Suppressor macrophage treated with lipopolysaccharide for 1 hour (primary cell): ENCODE measurements around the gene FRMD4A.
A peak's percentile ranks its signal among the peaks of the same experiment; 100 is the strongest.
"Not testable (repeated sequence)": the region's sequence is repeated elsewhere in the genome, so short reads cannot be mapped to it uniquely, and the experiment has no call there.

Source experiments
- DNase-seq, 3 donors: peaks; one replicate each; pipeline ENCODE4 v3.0.0-alpha.2; 2020 to 2022

The FRMD4A gene

DNA sequence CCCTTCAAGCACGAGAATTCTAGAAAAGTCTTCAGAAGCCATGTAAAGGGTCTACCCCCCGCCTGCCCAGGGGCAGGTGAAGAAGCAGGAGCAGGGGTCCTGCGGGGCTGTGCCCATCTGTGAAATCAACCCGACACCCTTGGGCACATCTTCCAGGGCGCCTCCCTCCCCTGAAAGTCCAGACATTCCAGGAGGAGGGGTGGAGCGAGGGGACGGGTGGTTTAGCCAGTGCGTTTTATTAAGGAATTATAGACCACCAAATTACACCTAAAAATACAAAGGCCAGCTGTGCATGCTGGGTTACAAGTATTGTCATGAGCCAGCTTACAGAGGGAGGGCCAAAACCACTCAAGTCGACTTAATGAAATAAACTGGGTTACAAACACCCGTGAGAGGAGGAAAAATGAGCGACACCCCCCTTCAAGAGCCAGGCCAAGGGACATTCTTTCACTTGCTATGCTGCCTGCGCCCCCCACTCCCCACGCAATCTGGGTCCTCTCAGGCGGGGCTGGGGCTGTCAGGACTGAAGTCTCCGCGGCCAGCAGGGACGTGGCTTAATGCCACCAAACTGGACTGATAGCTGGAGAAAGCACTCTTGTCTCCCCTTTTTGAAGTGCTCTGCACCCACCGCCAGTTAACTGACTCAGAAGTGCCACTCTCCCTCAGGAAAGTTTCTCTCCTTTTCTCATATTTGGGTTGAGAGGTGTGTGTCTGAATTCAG, 360.3 kb downstream of the FRMD4A start:
- no peak for DNase-seq

DNA sequence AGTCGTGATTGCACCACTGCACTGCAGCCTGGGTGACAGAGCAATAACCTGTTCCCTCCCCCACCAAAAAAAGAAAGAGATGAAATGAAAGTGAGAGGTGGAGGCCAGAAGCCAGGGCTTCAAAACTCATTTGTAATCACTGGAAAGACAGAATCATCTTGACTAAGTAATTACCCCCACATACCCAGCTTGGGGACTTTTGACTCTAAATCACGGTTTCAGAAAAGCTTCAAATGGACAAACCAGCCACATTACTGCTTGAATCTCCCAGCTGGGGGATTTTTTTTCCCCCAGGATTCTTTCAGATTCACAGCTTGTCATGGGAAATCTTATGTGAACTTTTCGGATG, 361.0 kb downstream of the FRMD4A start:
- peak in 1 of 3 donors; percentile 22 for DNase-seq

DNA sequence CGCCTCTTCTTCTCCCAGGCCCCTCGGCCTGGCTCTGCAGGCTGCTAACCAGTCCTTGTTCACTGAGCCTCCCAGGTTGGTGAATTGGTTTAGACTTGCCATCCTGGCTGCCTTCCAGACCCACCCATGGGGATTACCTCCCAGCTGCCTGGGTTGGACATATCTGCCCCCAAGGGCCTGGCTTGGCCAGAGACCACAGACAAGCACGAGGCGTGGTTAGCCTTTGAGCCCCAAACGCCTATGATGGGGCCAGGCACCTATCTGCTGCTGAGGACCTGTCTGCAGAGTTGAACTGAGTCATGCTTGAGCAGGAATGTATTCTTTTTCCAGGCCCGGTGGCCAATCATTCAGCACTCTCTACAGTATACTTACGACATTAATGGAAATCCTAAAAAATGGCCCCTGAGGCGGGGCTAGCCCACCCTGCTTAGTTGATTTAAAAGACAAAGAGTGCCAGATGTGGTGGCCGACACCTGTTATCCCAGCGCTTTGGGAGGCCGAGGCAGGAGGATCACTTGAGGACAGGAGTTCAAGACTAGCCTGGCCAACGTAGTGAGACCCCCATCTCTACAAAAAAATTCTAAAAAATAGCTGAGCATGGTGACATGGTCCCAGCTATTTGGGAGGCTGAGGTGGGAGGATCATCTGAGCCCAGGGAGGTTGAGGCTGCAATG, 361.5 kb downstream of the FRMD4A start:
- no peak for DNase-seq

GRCh38 chr10:13961853-13962252, 368.9 kb downstream of the FRMD4A start:
- DNase-seq = no peak

- DNase-seq = peak in 2 of 3 donors; percentile 17 to 30
Observed at GRCh38 chr10:13961097-13961496, 369.6 kb downstream of the FRMD4A start.

- no peak for DNase-seq
Observed at GRCh38 chr10:13960603-13961002, 370.1 kb downstream of the FRMD4A start.

DNA sequence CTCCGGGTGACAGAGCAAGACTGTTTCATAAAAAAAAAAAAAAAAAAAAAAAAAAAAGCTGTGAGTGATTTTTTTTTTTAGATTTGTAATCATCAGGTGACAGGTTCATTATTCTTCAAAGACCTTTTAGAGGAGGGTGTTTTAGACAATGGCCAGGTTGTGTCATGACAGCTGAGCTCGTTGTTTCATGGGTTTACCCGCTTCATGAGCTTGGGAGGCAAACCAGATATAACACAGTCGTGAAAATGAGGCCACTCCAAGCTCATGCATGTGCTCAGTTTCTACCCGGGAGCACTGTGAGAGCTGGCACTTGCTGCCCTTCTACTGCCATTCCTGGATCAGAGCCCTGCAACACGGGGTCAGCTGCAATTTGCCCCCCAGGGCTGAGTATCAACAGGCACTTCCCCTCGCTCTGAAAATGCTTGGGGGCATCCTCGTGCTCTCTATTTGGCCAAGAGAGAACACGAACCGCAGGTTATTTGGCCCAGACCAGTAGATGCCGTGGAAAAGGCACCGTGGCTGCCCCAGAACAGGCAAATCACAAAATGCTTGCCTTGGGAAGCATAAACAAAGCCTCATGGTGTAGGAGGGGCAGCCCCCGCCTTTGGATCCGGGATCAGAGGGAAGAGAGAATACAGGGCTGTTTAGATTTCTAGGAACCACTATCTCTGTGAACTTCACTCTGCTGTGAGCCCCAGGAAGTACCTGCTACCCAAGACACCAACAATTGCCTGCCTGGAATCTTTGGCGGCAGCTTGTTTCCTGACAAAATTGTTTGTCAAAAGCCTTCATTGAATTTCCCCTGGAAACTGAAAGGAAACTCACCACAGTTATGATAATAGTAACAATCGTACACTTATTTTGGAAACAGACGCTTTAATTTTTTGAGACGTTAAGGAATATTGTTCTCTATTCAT, 371.0 kb downstream of the FRMD4A start:
- no peak for DNase-seq

DNA sequence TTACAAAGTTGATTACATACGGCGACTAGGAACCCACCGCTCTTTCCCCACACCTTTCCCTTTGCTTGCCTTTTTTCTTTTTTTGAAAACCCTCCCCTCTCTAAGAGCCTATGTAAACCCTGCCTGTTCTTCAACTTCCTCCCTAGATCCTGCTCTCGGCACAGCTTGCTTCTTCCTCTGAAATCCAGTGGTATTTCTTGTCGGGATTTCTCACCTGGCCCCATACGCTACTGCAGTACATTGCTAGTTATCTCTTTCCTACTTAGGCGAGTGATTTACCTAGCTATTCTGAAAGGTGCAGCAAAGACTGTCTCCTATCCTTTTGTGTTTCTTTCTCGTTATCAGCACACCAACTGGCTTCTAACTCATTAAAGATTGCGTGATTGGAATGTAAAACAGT, 372.9 kb downstream of the FRMD4A start:
- no peak for DNase-seq

DNA sequence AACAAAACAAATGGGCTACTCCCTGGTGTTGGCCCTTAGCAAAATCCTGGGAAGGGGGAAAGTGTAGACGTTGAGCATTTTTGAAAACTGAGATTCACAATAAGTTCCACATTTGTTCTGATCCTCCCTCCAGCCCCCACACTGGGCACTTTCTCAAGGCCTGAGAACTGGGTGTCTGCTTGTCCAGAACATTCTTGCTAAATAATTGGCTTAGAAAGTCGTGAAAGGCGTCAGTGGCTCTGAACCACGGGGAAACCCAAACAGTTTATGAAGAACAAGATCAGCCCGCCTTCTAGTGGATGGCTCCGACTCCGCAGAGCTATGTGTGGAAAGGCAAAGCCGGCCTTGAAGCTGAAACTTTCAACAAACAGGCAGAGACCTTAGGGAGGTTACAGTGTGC, 373.9 kb downstream of the FRMD4A start:
- DNase-seq = no peak

DNA sequence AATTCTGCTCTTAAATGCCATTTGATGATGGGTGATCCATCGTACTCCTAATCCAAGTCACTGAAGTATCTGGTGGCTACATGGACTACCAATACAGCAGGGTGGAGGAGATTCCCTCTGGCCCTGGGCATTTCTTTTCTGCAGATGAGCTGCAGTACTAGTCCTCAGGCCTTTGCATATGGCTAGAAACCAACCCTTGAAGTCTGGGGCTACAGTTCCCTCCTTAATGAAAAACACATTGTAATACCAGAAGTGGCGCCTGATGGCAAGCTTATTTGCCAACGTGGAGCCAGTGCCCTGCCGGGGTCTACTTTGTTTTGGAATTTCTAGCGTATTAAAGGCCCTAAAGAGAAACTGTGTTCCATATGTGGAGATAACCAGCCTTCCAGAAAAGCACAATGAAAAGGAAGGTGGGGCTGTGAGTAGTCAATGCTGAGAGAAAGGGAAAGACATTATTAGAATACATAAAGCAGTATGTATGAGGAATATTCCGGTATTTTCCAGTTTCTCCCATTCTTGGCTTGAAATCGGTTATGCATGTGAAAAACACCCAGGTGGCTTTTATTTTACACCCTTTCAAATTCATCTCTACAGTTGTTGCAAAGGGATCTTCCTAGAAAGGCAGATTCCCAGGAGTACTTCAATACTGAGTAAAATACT, 375.2 kb downstream of the FRMD4A start:
- DNase-seq = no peak

GRCh38 chr10:13954195-13954594, 376.5 kb downstream of the FRMD4A start:
- not testable (repeated sequence) for DNase-seq

DNA sequence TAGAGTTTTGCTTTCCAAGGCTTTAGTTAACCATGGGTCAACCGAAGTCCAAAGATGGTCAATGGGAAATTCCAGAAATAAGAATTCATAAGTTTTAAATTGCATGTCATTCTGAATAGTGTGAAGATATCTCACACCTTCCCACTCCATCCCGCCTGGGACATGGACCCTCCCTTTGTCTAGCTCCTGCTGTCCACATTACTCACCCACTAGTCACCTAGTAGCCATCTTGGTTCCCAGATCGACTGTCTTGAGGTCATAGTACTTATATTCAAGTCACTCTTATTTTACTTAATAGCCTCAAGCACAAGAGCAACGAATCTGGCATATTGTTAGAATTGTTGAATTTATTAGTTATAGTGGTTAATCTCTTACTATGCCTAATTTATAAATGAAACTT, 377.4 kb downstream of the FRMD4A start:
- DNase-seq = no peak

GRCh38 chr10:13950543-13950939, 380.2 kb downstream of the FRMD4A start:
- DNase-seq = peak in 2 of 3 donors; percentile 10 to 39

GRCh38 chr10:13949844-13950542, 380.7 kb downstream of the FRMD4A start:
- no peak for DNase-seq

DNA sequence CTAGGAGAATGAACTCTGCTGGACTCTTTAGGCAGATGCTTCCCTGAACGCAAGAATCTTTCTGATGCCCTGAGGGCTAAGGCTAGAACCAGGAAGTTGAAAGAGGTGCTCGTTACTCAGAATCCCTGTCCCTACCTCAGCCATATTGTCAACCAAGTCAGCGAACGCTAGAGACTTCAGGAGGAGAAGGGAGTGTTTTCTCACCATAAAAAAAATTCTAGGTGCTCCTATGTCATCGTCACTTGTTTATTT, 384.6 kb downstream of the FRMD4A start:
- DNase-seq = no peak

DNA sequence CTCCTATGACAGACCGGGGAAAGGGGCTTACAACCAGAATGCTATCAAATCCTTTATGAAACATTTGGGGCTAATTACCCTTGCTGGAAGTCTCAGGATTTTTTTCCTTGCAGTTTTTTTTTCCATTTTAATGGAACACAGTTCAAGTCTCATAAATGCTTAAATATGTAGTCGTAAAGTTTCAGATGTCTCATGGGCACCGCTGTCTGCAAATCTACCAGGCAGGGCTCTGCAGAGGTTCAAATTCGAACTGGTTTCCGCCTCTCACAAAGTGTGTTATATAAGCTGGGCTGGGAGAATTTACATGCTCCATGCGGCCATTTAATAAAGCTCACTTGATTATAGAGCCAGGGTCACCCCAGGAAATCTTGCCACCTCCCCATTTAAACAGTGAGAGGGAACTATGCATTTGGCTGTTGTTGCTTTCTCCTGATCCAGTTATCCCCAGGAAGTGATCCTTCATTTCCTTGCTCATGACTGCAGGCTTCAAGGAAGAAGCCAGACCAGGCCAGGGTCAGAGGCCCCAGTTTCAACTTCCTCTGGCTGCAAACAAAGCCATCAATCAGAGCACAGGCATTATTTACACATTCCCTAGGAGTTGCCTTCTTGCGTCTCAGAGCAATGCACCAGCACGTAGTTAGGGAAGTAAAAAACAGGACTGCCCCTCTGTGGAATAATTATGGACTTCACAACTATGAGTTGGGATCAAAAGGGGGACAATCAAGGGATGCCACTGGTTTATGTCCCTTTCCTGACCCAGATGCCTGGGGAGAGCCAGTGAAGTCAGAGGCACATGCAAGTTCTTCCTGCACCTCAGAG, 385.1 kb downstream of the FRMD4A start:
- DNase-seq = peak in 1 of 3 donors; percentile 26

DNA sequence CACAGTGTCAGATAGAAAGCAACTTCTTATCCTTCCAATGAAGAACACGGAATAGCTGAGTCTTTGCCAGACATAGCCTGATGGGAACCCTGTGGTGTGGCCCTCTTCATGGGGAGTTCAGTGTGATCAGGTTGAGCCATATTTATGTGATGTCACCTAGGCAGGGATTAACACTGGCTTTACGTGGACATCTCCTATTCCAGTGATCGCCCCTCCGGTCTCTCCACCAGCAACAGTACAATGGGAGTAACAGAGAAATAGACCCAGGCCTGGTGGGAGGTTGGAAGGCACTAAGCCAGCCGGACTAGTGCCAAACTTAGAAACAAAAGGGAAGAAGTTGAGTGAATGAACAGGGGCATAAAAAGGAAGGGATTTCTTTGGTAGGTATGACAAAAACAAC, 385.9 kb downstream of the FRMD4A start:
- DNase-seq = no peak

DNA sequence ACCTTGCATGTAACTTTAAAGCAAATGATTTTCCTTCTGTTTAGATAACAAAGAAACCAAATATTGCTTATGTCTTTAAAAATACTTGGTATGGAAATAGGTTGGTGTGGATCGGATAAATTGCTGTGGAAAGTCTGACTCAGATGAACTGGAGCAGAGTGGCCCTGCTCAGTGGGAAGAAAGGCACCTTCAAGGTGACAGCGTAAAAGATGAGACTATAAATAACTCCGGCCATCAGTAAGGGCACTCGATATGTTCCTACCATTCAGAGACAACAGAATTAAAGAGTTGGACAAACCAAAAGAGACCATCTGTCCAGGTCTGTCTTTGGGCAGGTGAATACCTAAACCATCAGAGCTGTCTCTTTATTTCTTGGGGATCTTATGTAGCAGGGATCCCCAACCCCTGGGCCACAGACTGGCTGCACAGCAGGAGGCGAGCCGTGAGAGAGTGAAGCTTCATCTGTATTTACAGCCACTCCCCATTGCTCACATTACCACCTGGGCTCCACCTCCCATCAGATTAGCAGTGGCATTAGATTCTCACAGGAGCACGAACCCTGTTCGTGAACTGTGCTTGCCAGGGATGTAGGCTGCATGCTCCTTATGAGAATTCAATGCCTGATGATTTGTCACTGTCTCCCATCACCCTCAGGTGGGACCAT, 386.9 kb downstream of the FRMD4A start:
- DNase-seq = no peak

- DNase-seq = no peak
Observed at GRCh38 chr10:13942035-13942434, 388.7 kb downstream of the FRMD4A start.

DNA sequence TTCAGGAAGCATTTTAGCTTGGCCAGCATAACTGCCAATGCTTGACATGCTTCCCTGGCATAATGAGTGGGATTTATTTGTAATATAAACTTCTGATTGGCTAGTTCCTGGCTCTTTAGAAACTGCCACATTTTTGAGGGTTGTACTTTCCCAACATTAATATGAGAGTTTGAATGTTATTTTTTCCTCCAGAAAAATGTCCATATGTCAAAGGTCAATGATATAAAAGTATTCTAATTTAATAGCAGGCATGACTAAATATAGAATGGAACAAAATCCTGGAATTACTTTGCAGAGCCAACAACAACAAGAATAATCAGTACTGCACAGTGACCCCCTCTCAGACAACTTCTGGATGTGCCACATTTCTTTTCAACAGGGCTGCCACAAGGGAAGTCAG, 391.3 kb downstream of the FRMD4A start:
- no peak for DNase-seq

DNA sequence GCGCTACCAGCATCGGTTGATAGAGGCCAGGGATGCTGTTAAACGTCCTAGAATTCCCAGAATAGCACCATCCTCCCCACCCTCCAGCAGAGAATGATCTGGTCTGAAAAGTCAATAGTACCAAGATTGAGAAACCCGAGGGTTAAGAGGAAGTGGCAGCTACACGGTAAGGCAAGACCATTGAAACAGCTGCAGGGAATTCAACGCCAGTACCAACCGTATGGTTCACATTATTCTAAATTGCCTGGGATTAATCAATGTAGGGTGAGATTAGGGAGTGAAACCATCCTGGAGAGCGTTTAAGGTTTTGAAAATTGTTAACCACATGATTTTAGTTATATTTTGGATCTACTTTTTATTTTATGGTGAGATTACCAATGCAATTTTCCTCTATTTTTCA, 391.8 kb downstream of the FRMD4A start:
- DNase-seq = no peak
